Measurements from ENCODE around the gene PRLH.

PRLH gene

GRCh38 chr2:237575869-237576862 is 9.8 kb downstream of the PRLH start:
- TF ChIP-seq CTCF (conservative IDR thresholded peaks at IDR 0.05; ENCODE audit: low read depth) = no peak
- no peak for DNase-seq (ENCODE audit: low spot score)
- CTCF ChIA-PET = interaction anchor here (0.6 to 6.4 kb wide), 3 partner anchors 63 to 155 kb away, joined by 3 to 112 read pairs (median 4); no protein-coding TSS in a partner anchor
- POLR2A ChIA-PET (ENCODE audit: low non-redundant PET) = interaction anchor here (0.7 kb wide), 1 partner anchor 56 kb away, joined by 3 read pairs; no protein-coding TSS in a partner anchor
- H3K27ac ChIP-seq = peak overlapping the region; percentile 96

GRCh38 chr2:237576974-237577373 is 10.6 kb downstream of the PRLH start:
- TF ChIP-seq CTCF (conservative IDR thresholded peaks at IDR 0.05; ENCODE audit: low read depth) = no peak
- no peak for DNase-seq (ENCODE audit: low spot score)
- ChIA-PET CTCF (interaction anchor here (6.4 kb wide), 1 partner anchor 64 kb away, joined by 112 read pairs; no protein-coding TSS in a partner anchor), POLR2A (ENCODE audit: low non-redundant PET) (no interaction called here)
- 0 out of 2 replicates have a peak overlapping the region, but pooled peaks have one; percentile 96 for H3K27ac ChIP-seq

- TF ChIP-seq CTCF (conservative IDR thresholded peaks at IDR 0.05; ENCODE audit: low read depth) = no peak
- H3K27ac ChIP-seq = no peak overlapping the region
- ChIA-PET POLR2A (ENCODE audit: low non-redundant PET) (no interaction called here), CTCF (interaction anchor here (6.4 kb wide), 1 partner anchor 65 kb away, joined by 112 read pairs; no protein-coding TSS in a partner anchor)
- no peak for DNase-seq (ENCODE audit: low spot score)
Measured at GRCh38 chr2:237577458-237577857, 11.1 kb downstream of the PRLH start.

GRCh38 chr2:237577956-237578870 is 11.8 kb downstream of the PRLH start:
- no peak for DNase-seq (ENCODE audit: low spot score)
- ChIA-PET CTCF (interaction anchor here (0.6 kb wide), 1 partner anchor 416 kb away, joined by 3 read pairs; no protein-coding TSS in a partner anchor), POLR2A (ENCODE audit: low non-redundant PET) (no interaction called here)
- no peak overlapping the region for H3K27ac ChIP-seq
- TF ChIP-seq CTCF (conservative IDR thresholded peaks at IDR 0.05; ENCODE audit: low read depth) = no peak

GRCh38 chr2:237581326-237581725 is 15.0 kb downstream of the PRLH start:
- H3K27ac ChIP-seq = peak overlapping the region; percentile 75; the same call in 1 of the 2 replicates
- ChIA-PET CTCF (interaction anchor here (0.9 to 1.9 kb wide), 3 partner anchors 9 to 163 kb away, joined by 4 to 10 read pairs (median 5); no protein-coding TSS in a partner anchor), POLR2A (ENCODE audit: low non-redundant PET) (interaction anchor here (0.6 kb wide), 1 partner anchor 21 kb away, joined by 5 read pairs; no protein-coding TSS in a partner anchor)
- TF ChIP-seq CTCF (conservative IDR thresholded peaks at IDR 0.05; ENCODE audit: low read depth) = no peak
- no peak for DNase-seq (ENCODE audit: low spot score)
